ENCODE measurements around the gene NDUFV3. TPM values are rescaled to one million over a fixed set of nuclear protein-coding genes. Genes with fewer than 3 reads are reported as not detected.

The NDUFV3 gene
- 57.3 and 73.3 TPM in 2 replicates for total RNA-seq

GRCh38 chr21:42892931-42893755 is at the start of gene NDUFV3:
Gene NDUFV3, plus strand, starts transcription at chr21:42893309. Its CDS starts 25 bp downstream, at chr21:42893334.

DNA sequence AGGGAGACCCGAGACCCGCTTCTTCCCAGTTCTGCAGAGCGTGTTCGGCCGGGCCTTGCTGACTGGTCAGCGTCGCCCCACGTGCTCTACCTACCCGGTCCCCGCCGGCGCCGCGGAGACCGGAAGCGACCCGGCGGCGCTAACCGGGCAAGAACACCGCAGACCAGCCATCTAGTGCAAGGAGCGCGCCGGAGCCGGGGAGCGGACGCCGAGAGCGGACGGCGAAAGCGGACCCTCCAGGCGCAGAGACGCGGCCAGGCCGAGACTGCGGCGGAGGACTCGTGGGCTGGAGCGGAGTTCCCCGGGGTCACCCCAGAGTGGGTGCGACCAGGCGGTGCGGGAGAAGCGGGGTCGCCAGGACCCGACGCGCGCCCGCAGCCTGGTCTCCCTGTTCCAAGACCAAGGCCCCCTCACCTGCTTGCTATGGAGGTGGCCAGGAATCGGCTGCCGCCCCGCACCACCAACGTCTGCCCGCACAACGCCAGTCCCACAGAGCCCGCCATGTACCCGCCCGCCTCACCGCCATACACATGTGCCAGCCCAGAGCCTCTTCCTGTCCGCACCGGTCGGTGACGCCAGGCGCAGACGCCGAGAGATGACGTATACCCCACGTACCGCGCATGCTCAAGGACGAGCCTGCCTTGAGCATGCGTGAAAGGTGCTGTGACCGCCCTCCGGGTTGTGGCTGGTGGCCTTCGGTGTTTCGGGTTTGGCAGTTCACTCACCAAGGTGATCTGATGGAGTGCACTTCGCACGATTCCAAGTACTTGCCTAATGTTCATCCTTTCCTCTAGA is 13.9 kb upstream of the NDUFV3 start, which contains the start of gene WDR4:
WDR4 (minus strand) TSS at position 547 of the 795 bp plus-strand sequence; CDS start at position 503, 44 bp downstream.

DNA sequence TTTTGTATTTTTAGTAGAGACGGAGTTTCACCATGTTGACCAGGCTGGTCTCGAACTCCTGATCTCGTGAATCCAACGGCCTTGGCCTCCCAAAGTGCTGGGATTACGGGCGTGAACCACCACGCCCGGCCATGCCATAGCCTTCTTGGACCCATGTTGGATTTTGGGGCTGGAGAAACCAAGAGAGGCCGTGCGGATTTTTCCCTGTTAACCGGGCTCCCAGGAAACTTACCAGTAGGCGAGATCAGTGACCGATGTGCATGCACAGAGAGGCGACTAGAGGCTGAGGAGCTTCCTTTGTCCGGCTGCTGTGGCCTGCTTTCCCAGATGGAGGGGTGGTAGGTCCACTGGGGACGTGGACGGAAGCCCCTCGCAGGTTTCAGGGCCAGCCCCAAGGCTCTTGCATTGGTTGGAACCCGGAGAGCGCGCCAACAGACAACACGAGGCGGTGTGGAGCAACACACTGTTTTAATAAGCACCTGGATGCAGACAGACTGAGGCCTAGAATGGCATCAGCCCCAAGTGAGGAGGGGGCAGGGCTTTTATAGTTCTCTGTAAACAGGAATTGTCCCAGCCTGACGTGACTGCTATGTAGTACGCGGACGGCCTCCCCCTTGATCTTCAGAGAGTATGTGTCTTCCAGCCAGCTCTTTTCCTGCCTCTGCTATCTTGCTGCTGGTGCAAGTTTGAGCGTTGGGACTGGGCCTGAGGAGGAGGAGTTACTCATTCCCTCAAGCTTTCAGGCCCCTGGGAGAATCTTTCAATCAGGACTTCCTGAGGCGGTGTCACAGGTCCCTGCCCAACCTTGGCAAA is 32.2 kb downstream of the NDUFV3 start, which contains the start of gene ERVH48-1:
ERVH48-1 (minus strand) TSS at position 517 of the 813 bp plus-strand sequence. CDS start 6,624 bp downstream, outside the sequence.

Small RNA genes within 50 kb of the gene (small RNA-seq; reads per million reads assigned to genes)
- not detected for gene MIR5692B

Other genes starting within 250 kb of the NDUFV3 start
- 0.49 and 1.9 TPM in 2 replicates for gene PDE9A, start 239.7 kb upstream of the NDUFV3 start, total RNA-seq
- 11.2 and 14.8 TPM in 2 replicates for gene WDR4, start 13.8 kb upstream of the NDUFV3 start, total RNA-seq
- not detected in 2 replicates for gene ERVH48-1, start 32.3 kb downstream of the NDUFV3 start, total RNA-seq
- gene PKNOX1, start 81.3 kb downstream of the NDUFV3 start, total RNA-seq = 18.5 and 19.3 TPM in 2 replicates
- gene CBS, start 182.5 kb downstream of the NDUFV3 start, total RNA-seq = 46.2 and 119 TPM in 2 replicates
- gene U2AF1, start 214.3 kb downstream of the NDUFV3 start, total RNA-seq = 27.4 and 28.9 TPM in 2 replicates